PC-3 (cell line): ENCODE data around the gene LAMTOR5.

Source experiments
- EZH2 ChIP-seq: fragments of 300-600 bp; sonication (generic); IDR thresholded peaks from one replicate; pipeline ENCODE4 v1.6.1; 2017; ENCODE audit warnings: antibody characterized with exemption, mild to moderate bottlenecking, low read length; ENCODE audit not compliant: unreplicated experiment
- TF ChIP-seq, protein P1 (sequence below): fragments of 300-600 bp; sonication (generic); conservative IDR thresholded peaks from 2 replicates; pipeline ENCODE4 v1.5.1; 2017; ENCODE audit warnings: antibody characterized with exemption, low read depth, mild to moderate bottlenecking, low read length

DNA sequence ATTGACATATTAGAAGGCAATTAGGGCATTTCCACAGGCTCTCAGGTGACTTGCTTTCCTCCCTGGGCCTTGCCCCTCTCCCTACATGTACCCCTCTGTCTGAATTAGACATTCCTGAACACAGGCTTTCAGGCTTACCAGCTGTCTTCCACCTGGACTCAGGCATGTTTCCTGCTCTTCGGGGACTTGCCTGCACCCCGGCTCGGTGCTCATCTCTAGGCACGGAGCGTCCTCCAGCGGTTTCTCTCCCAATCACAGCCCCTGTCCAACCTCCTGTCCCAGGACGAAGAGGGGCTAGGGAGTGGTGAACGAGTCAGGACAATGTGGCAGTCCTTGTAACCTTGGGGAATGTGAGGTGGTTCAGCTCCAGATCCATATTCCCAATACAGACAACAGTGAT, 47.7 kb upstream of the LAMTOR5 start:
- TF ChIP-seq, protein P1, sequence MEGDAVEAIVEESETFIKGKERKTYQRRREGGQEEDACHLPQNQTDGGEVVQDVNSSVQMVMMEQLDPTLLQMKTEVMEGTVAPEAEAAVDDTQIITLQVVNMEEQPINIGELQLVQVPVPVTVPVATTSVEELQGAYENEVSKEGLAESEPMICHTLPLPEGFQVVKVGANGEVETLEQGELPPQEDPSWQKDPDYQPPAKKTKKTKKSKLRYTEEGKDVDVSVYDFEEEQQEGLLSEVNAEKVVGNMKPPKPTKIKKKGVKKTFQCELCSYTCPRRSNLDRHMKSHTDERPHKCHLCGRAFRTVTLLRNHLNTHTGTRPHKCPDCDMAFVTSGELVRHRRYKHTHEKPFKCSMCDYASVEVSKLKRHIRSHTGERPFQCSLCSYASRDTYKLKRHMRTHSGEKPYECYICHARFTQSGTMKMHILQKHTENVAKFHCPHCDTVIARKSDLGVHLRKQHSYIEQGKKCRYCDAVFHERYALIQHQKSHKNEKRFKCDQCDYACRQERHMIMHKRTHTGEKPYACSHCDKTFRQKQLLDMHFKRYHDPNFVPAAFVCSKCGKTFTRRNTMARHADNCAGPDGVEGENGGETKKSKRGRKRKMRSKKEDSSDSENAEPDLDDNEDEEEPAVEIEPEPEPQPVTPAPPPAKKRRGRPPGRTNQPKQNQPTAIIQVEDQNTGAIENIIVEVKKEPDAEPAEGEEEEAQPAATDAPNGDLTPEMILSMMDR: no peak
- no peak for TF ChIP-seq EZH2
